Thymus (tissue), 11 donors: ENCODE measurements around the gene DAB1. TPM values are rescaled to one million over a fixed set of nuclear protein-coding genes. Genes with fewer than 3 reads are reported as not detected.

ENCODE experiments used
- DNase-seq, 9 donors: peaks; one replicate each; pipeline ENCODE4 v3.0.0-alpha.2; 2013; ENCODE audit warnings: low spot score in 9 of 9, low read depth in 6 of 9, missing footprints in 1 of 9
- H3K27ac ChIP-seq, 2 donors: one replicate each; pipeline ENCODE4 v1.5.1; 2013; ENCODE audit warnings: control low read depth in 1 of 2, low read depth in 1 of 2, low read length in 1 of 2, mild to moderate bottlenecking in 1 of 2, moderate library complexity in 1 of 2
- H3K27me3 ChIP-seq, 2 donors: one replicate each; pipeline ENCODE4 v1.5.1; 2013; ENCODE audit warnings: low read length in 1 of 2; ENCODE audit not compliant: control insufficient read depth in 2 of 2, insufficient read depth in 1 of 2
- H3K36me3 ChIP-seq, 2 donors: one replicate each; pipeline ENCODE4 v1.5.1; 2013; ENCODE audit warnings: low read length in 1 of 2, mild to moderate bottlenecking in 1 of 2, moderate library complexity in 1 of 2; ENCODE audit not compliant: control insufficient read depth in 2 of 2, insufficient read depth in 2 of 2
- H3K4me1 ChIP-seq, 2 donors: one replicate each; pipeline ENCODE4 v1.5.1; 2013; ENCODE audit warnings: low read length in 2 of 2; ENCODE audit not compliant: control insufficient read depth in 2 of 2, insufficient read depth in 2 of 2
- H3K4me3 ChIP-seq, 2 donors: one replicate each; pipeline ENCODE4 v1.5.1; 2013; ENCODE audit warnings: low read length in 2 of 2, control low read depth in 1 of 2, mild to moderate bottlenecking in 1 of 2
- H3K9me3 ChIP-seq, 2 donors: one replicate each; pipeline ENCODE4 v1.5.1; 2013; ENCODE audit warnings: low read length in 1 of 2, mild to moderate bottlenecking in 1 of 2; ENCODE audit not compliant: control insufficient read depth in 2 of 2, insufficient read depth in 1 of 2
- WGBS: extraction: QIAGEN DNeasy Blood & Tissue Kit; methylation state at CpG from one replicate; pipeline ENCODE4 v1.1.7; 2013; 5-methylcytosine and 5-hydroxymethylcytosine counted together
- polyA plus RNA-seq: library from polyadenylated mRNA; stranded (reverse); fragments of 200-250 nt; gene quantifications from one replicate; pipeline ENCODE4 v1.2.3, GENCODE V29; 2013
- total RNA-seq: library from RNA; stranded (reverse); fragments of 120-200 nt; gene quantifications from one replicate; pipeline ENCODE4 v1.2.4, GENCODE V29; 2013
- donor health status: healthy.

Gene DAB1
- total and polyA plus RNA-seq, 2 donors: 0.09 to 0.23 TPM

- Histone ChIP-seq H3K36me3 (no peaks in the 10 kb centered on the region), H3K27ac (no peak overlapping the region), H3K4me3 (no peak overlapping the region), H3K27me3 (no peaks in the 10 kb centered on the region), H3K9me3 (no peaks in the 10 kb centered on the region), H3K4me1 (no peaks in the 10 kb centered on the region)
- 85% methylated on average over 7 of the region's 7 CpGs for WGBS
- DNase-seq: no peak
Observed at GRCh38 chr1:57064379-57065140, 359.3 kb downstream of the DAB1 start.

GRCh38 chr1:57063406-57064125 lies 360.3 kb downstream of the DAB1 start:
- no peaks in the 10 kb centered on the region for H3K36me3 ChIP-seq
- H3K27me3 ChIP-seq: no peaks in the 10 kb centered on the region
- no peak for DNase-seq
- H3K4me1 ChIP-seq: no peaks in the 10 kb centered on the region
- H3K27ac ChIP-seq: no peak overlapping the region
- no peaks in the 10 kb centered on the region for H3K9me3 ChIP-seq
- no peak overlapping the region for H3K4me3 ChIP-seq
- 93% methylated on average over 6 of the region's 6 CpGs for WGBS

- DNase-seq: no peak
- H3K4me3 ChIP-seq: no peak overlapping the region
- H3K36me3 ChIP-seq: no peaks in the 10 kb centered on the region
- no peaks in the 10 kb centered on the region for H3K9me3 ChIP-seq
- H3K27ac ChIP-seq: no peak overlapping the region
- WGBS: 85% methylated on average over 1 of the region's 1 CpG
- H3K27me3 ChIP-seq: no peaks in the 10 kb centered on the region
- no peaks in the 10 kb centered on the region for H3K4me1 ChIP-seq
Observed at GRCh38 chr1:57061369-57061768, 362.5 kb downstream of the DAB1 start.

GRCh38 chr1:57060451-57060850 lies 363.4 kb downstream of the DAB1 start:
- Histone ChIP-seq H3K27me3 (no peaks in the 10 kb centered on the region), H3K4me1 (no peaks in the 10 kb centered on the region), H3K27ac (no peak overlapping the region), H3K9me3 (no peaks in the 10 kb centered on the region), H3K4me3 (no peak overlapping the region), H3K36me3 (no peaks in the 10 kb centered on the region)
- DNase-seq: no peak
- 94% methylated on average over 3 of the region's 3 CpGs for WGBS

GRCh38 chr1:57058652-57059501 lies 365.0 kb downstream of the DAB1 start:
- WGBS: 97% methylated on average over 6 of the region's 6 CpGs
- Histone ChIP-seq H3K27me3 (no peaks in the 10 kb centered on the region), H3K36me3 (no peaks in the 10 kb centered on the region), H3K9me3 (no peaks in the 10 kb centered on the region), H3K4me1 (no peaks in the 10 kb centered on the region), H3K4me3 (no peak overlapping the region), H3K27ac (no peak overlapping the region)
- no peak for DNase-seq

GRCh38 chr1:57048856-57049255 lies 375.0 kb downstream of the DAB1 start:
- H3K4me1 ChIP-seq: no peaks in the 10 kb centered on the region
- WGBS: 69% methylated on average over 9 of the region's 9 CpGs
- no peaks in the 10 kb centered on the region for H3K9me3 ChIP-seq
- DNase-seq: no peak
- no peaks in the 10 kb centered on the region for H3K27me3 ChIP-seq
- no peak overlapping the region for H3K4me3 ChIP-seq
- no peak overlapping the region for H3K27ac ChIP-seq
- H3K36me3 ChIP-seq: no peaks in the 10 kb centered on the region

GRCh38 chr1:57046462-57046861 lies 377.4 kb downstream of the DAB1 start:
- DNase-seq: no peak
- Histone ChIP-seq H3K27me3 (no peaks in the 10 kb centered on the region), H3K9me3 (no peaks in the 10 kb centered on the region), H3K4me3 (no peak overlapping the region), H3K4me1 (no peaks in the 10 kb centered on the region), H3K36me3 (no peaks in the 10 kb centered on the region), H3K27ac (no peak overlapping the region)
- WGBS: 64% methylated on average over 1 of the region's 1 CpG

GRCh38 chr1:57041901-57042300 lies 382.0 kb downstream of the DAB1 start:
- Histone ChIP-seq H3K27ac (no peak overlapping the region), H3K4me1 (no peaks in the 10 kb centered on the region), H3K36me3 (no peaks in the 10 kb centered on the region), H3K27me3 (no peaks in the 10 kb centered on the region), H3K9me3 (no peaks in the 10 kb centered on the region), H3K4me3 (no peak overlapping the region)
- DNase-seq: no peak
- WGBS: 67% methylated on average over 3 of the region's 3 CpGs

- 94% methylated on average over 2 of the region's 2 CpGs for WGBS
- Histone ChIP-seq H3K27me3 (no peaks in the 10 kb centered on the region), H3K4me1 (no peaks in the 10 kb centered on the region), H3K27ac (no peak overlapping the region), H3K9me3 (no peaks in the 10 kb centered on the region), H3K4me3 (no peak overlapping the region), H3K36me3 (no peaks in the 10 kb centered on the region)
- no peak for DNase-seq
Observed at GRCh38 chr1:57040811-57041210, 383.0 kb downstream of the DAB1 start.
